ENCODE measurements around the gene FRMD4A.

Gene FRMD4A

GRCh38 chr10:14330388-14331061 is at the start of gene FRMD4A:
TSS of gene FRMD4A (minus strand) at chr10:14330924.
- DNase-seq: no peak

GRCh38 chr10:14379556-14380280 is 49.0 kb upstream of the FRMD4A start:
- DNase-seq: no peak

GRCh38 chr10:14378387-14378960 is 47.8 kb upstream of the FRMD4A start:
- no peak for DNase-seq

GRCh38 chr10:14377591-14378175 is 47.0 kb upstream of the FRMD4A start:
- no peak for DNase-seq

GRCh38 chr10:14374745-14375445 is 44.2 kb upstream of the FRMD4A start:
- no peak for DNase-seq

- no peak for DNase-seq
Observed at GRCh38 chr10:14372606-14373005, 41.9 kb upstream of the FRMD4A start.

GRCh38 chr10:14371581-14371980 is 40.9 kb upstream of the FRMD4A start:
- peak; percentile 77 for DNase-seq

- no peak for DNase-seq
Observed at GRCh38 chr10:14370894-14371293, 40.2 kb upstream of the FRMD4A start.

GRCh38 chr10:14369906-14370305 is 39.2 kb upstream of the FRMD4A start:
- peak; percentile 37 for DNase-seq

GRCh38 chr10:14366760-14367159 is 36.0 kb upstream of the FRMD4A start:
- no peak for DNase-seq

- no peak for DNase-seq
Observed at GRCh38 chr10:14365266-14365665, 34.5 kb upstream of the FRMD4A start.

GRCh38 chr10:14362104-14362503 is 31.4 kb upstream of the FRMD4A start:
- DNase-seq: no peak

GRCh38 chr10:14360961-14361360 is 30.2 kb upstream of the FRMD4A start:
- DNase-seq: no peak

- DNase-seq: no peak
Observed at GRCh38 chr10:14360515-14360914, 29.8 kb upstream of the FRMD4A start.

- DNase-seq: no peak
Observed at GRCh38 chr10:14358886-14359573, 28.3 kb upstream of the FRMD4A start.

- no peak for DNase-seq
Observed at GRCh38 chr10:14356921-14357320, 26.2 kb upstream of the FRMD4A start.

- no peak for DNase-seq
Observed at GRCh38 chr10:14355750-14356149, 25.0 kb upstream of the FRMD4A start.

- DNase-seq: no peak
Observed at GRCh38 chr10:14353291-14353913, 22.7 kb upstream of the FRMD4A start.

- DNase-seq: no peak
Observed at GRCh38 chr10:14350006-14350405, 19.3 kb upstream of the FRMD4A start.

- no peak for DNase-seq
Observed at GRCh38 chr10:14349081-14349480, 18.4 kb upstream of the FRMD4A start.

GRCh38 chr10:14345262-14345661 is 14.5 kb upstream of the FRMD4A start:
- no peak for DNase-seq
